Astrocyte (in vitro differentiated cells and primary cell): ENCODE data around the gene AFF2. TPM values are rescaled to one million over a fixed set of nuclear protein-coding genes. Genes with fewer than 3 reads are reported as not detected.

Source experiments
- DNase-seq: peaks from one replicate; pipeline ENCODE4 v3.0.0-alpha.2; 2010; ENCODE audit warnings: low read depth
- FAIRE-seq: peaks from 2 replicates; lab custom pipeline; 2011; peaks lifted over from hg19 to GRCh38; lab: Jason Lieb, UNC
- H2AFZ ChIP-seq: 2 replicates; pipeline ENCODE4 v1.6.0; 2012; ENCODE audit warnings: low read depth, low read length, inconsistent platforms
- H3K27ac ChIP-seq: 2 replicates; pipeline ENCODE4 v1.5.1; 2011; ENCODE audit warnings: low read depth, low read length, inconsistent platforms
- H3K27me3 ChIP-seq: 2 replicates; pipeline ENCODE4 v1.6.0; 2011; ENCODE audit warnings: low read length, inconsistent platforms; ENCODE audit not compliant: insufficient read depth
- H3K36me3 ChIP-seq: 2 replicates; pipeline ENCODE4 v1.5.1; 2011; ENCODE audit warnings: low read length, inconsistent platforms; ENCODE audit not compliant: insufficient read depth
- H3K4me1 ChIP-seq: 2 replicates; pipeline ENCODE4 v1.5.1; 2011; ENCODE audit warnings: low read length, inconsistent platforms; ENCODE audit not compliant: insufficient read depth
- H3K4me2 ChIP-seq: 2 replicates; pipeline ENCODE4 v1.6.0; 2012; ENCODE audit warnings: low read length, inconsistent platforms
- H3K4me3 ChIP-seq: 2 replicates; pipeline ENCODE4 v1.5.1; 2011; ENCODE audit warnings: low read depth, mild to moderate bottlenecking, low read length, inconsistent platforms; ENCODE audit not compliant: insufficient read depth
- H3K79me2 ChIP-seq: 2 replicates; pipeline ENCODE4 v1.6.0; 2012; ENCODE audit warnings: mild to moderate bottlenecking, low read length, inconsistent platforms; ENCODE audit not compliant: insufficient read depth
- H3K9ac ChIP-seq: 2 replicates; pipeline ENCODE4 v1.6.0; 2012; ENCODE audit warnings: mild to moderate bottlenecking, low read length, inconsistent platforms
- H3K9me3 ChIP-seq: 2 replicates; pipeline ENCODE4 v1.5.1; 2012; ENCODE audit warnings: low read depth, mild to moderate bottlenecking, low read length, inconsistent platforms; ENCODE audit not compliant: insufficient read depth
- H4K20me1 ChIP-seq: 2 replicates; pipeline ENCODE4 v1.6.0; 2012; ENCODE audit warnings: low read length, inconsistent platforms; ENCODE audit not compliant: insufficient read depth
- H3K27ac Mint-ChIP-seq: one replicate; pipeline ENCODE4 v1.8.0; 2021; ENCODE audit warnings: mild to moderate bottlenecking, mixed read lengths; ENCODE audit not compliant: unreplicated experiment
- H3K27me3 Mint-ChIP-seq: one replicate; pipeline ENCODE4 v1.8.0; 2021; ENCODE audit warnings: low read depth, mixed read lengths; ENCODE audit not compliant: unreplicated experiment
- H3K36me3 Mint-ChIP-seq: one replicate; pipeline ENCODE4 v1.8.0; 2021; ENCODE audit warnings: low read depth, mixed read lengths; ENCODE audit not compliant: unreplicated experiment
- H3K4me1 Mint-ChIP-seq: one replicate; pipeline ENCODE4 v1.8.0; 2021; ENCODE audit warnings: low read depth, mixed read lengths; ENCODE audit not compliant: unreplicated experiment
- H3K4me3 Mint-ChIP-seq: one replicate; pipeline ENCODE4 v1.8.0; 2021; ENCODE audit warnings: mild to moderate bottlenecking, moderate library complexity, mixed read lengths; ENCODE audit not compliant: unreplicated experiment
- H3K9me3 Mint-ChIP-seq: one replicate; pipeline ENCODE4 v1.8.0; 2021; ENCODE audit warnings: mild to moderate bottlenecking, mixed read lengths; ENCODE audit not compliant: unreplicated experiment
- EZH2 ChIP-seq: IDR thresholded peaks from 2 replicates; pipeline ENCODE4 v1.6.1; 2012; ENCODE audit warnings: mild to moderate bottlenecking, low read length, inconsistent platforms; ENCODE audit not compliant: insufficient read depth
- total RNA-seq: library from RNA; stranded (reverse); gene quantifications from 2 replicates; pipeline ENCODE4 v1.2.1, GENCODE V29; 2021
- TF ChIP-seq, protein P1 (sequence below): IDR thresholded peaks from 2 replicates; pipeline ENCODE4 v1.5.1; 2011; ENCODE audit warnings: low read depth, mild to moderate bottlenecking, inconsistent platforms, low read length, moderate library complexity; ENCODE audit not compliant: insufficient read depth

The AFF2 gene
- total RNA-seq, 1 donor from 2014 or later, result 8.3 TPM

DNA sequence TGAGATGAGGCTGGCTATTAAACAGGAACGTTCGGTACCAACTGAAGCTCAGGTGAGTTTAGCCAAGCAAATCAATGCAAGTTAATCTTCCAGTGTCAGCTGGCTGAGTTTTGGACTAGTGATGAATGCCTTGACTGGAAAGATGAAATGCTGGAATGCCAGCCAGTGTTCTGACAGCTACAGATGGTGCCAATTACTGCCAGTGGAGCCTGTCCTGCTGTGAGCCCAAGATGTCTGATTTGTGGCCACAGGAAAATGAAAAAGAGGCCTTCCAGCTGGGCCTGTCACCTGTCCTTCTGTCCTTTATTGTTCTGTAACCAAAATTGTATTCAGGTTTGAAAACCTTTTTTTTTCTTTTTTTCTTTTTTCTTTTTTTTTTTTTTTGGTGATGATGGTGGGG lies 223.1 kb downstream of the AFF2 start:
- no peaks in the 10 kb centered on the region for H3K27me3 ChIP-seq
- no peak for DNase-seq
- H2AFZ ChIP-seq, result no peak overlapping the region
- no peak overlapping the region for H3K27ac ChIP-seq
- Mint-ChIP-seq H3K4me1 (no peaks in the 10 kb centered on the region), H3K9me3 (no peaks in the 10 kb centered on the region), H3K36me3 (no peaks in the 10 kb centered on the region), H3K4me3 (no peak overlapping the region), H3K27ac (no peak overlapping the region), H3K27me3 (no peaks in the 10 kb centered on the region)
- H4K20me1 ChIP-seq, result no peaks in the 10 kb centered on the region
- H3K9me3 ChIP-seq, result no peaks in the 10 kb centered on the region
- FAIRE-seq, result no peak
- H3K4me2 ChIP-seq, result no peak overlapping the region
- H3K9ac ChIP-seq, result no peak overlapping the region
- no peaks in the 10 kb centered on the region for H3K36me3 ChIP-seq
- no peaks in the 10 kb centered on the region for H3K79me2 ChIP-seq
- TF ChIP-seq EZH2, result no peak
- TF ChIP-seq, protein P1, sequence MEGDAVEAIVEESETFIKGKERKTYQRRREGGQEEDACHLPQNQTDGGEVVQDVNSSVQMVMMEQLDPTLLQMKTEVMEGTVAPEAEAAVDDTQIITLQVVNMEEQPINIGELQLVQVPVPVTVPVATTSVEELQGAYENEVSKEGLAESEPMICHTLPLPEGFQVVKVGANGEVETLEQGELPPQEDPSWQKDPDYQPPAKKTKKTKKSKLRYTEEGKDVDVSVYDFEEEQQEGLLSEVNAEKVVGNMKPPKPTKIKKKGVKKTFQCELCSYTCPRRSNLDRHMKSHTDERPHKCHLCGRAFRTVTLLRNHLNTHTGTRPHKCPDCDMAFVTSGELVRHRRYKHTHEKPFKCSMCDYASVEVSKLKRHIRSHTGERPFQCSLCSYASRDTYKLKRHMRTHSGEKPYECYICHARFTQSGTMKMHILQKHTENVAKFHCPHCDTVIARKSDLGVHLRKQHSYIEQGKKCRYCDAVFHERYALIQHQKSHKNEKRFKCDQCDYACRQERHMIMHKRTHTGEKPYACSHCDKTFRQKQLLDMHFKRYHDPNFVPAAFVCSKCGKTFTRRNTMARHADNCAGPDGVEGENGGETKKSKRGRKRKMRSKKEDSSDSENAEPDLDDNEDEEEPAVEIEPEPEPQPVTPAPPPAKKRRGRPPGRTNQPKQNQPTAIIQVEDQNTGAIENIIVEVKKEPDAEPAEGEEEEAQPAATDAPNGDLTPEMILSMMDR, result no peak
- no peak overlapping the region for H3K4me3 ChIP-seq
- H3K4me1 ChIP-seq, result no peaks in the 10 kb centered on the region

DNA sequence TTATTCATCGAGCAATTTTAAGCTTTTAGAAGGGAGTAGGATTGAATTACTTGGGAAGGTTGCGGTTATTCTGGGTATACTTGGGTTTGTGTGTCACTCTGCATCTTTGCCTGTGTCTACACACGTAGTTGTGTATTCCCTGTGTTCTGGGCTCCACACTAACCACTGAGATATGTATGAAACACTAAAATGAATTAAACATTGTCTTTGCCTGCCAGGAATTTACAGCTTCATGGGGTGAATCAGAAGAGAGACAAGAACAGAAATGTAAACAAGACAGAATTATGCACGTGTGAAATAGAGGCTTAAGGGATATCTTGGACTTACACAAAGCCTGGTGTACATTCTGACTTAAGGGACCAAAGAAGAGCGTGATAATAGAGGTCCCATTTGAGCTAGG lies 228.5 kb downstream of the AFF2 start:
- no peak for FAIRE-seq
- H2AFZ ChIP-seq, result no peak overlapping the region

DNA sequence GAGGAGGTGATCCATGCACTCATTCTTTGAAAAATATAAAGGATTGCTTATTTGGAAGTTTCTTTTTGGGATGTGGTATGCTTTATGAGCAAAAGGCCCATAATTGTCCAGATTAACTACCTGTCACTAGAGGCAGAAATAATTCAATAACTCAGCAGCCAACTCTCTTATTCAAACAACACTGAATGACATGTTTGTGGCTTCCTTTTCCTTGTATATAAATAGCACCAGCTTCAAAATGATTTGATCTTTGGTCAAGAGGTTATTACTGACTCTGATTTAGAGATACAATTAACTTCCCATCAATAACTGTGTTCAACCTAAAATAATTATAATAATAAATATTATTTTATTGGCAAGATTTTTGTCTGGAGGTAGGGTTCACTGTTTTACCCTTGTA lies 232.3 kb downstream of the AFF2 start:
- Mint-ChIP-seq H3K27ac (no peak overlapping the region), H3K27me3 (no peaks in the 10 kb centered on the region), H3K4me3 (no peak overlapping the region), H3K36me3 (no peaks in the 10 kb centered on the region), H3K4me1 (no peaks in the 10 kb centered on the region), H3K9me3 (no peaks in the 10 kb centered on the region)
- no peaks in the 10 kb centered on the region for H3K79me2 ChIP-seq
- H3K36me3 ChIP-seq, result no peaks in the 10 kb centered on the region
- no peaks in the 10 kb centered on the region for H3K9me3 ChIP-seq
- no peak for FAIRE-seq
- H4K20me1 ChIP-seq, result no peaks in the 10 kb centered on the region
- TF ChIP-seq, protein P1, result no peak
- TF ChIP-seq EZH2, result no peak
- no peak for DNase-seq
- no peak overlapping the region for H3K27ac ChIP-seq
- H3K4me1 ChIP-seq, result no peaks in the 10 kb centered on the region
- no peak overlapping the region for H2AFZ ChIP-seq
- no peak overlapping the region for H3K4me3 ChIP-seq
- no peak overlapping the region for H3K4me2 ChIP-seq
- no peak overlapping the region for H3K9ac ChIP-seq
- no peaks in the 10 kb centered on the region for H3K27me3 ChIP-seq

More for the DNA sequence above, 228.5 kb downstream of the AFF2 start:
- no peak for DNase-seq
- H3K79me2 ChIP-seq, result no peaks in the 10 kb centered on the region
- Mint-ChIP-seq H3K27ac (no peak overlapping the region), H3K4me1 (no peaks in the 10 kb centered on the region), H3K27me3 (no peaks in the 10 kb centered on the region), H3K4me3 (no peak overlapping the region), H3K9me3 (no peaks in the 10 kb centered on the region), H3K36me3 (no peaks in the 10 kb centered on the region)
- H3K4me1 ChIP-seq, result no peaks in the 10 kb centered on the region
- H3K27me3 ChIP-seq, result no peaks in the 10 kb centered on the region
- no peaks in the 10 kb centered on the region for H4K20me1 ChIP-seq
- no peak overlapping the region for H3K4me3 ChIP-seq
- H3K36me3 ChIP-seq, result no peaks in the 10 kb centered on the region
- no peak overlapping the region for H3K4me2 ChIP-seq
- TF ChIP-seq, protein P1, result no peak
- no peak for TF ChIP-seq EZH2
- no peaks in the 10 kb centered on the region for H3K9me3 ChIP-seq
- no peak overlapping the region for H3K27ac ChIP-seq
- no peak overlapping the region for H3K9ac ChIP-seq
